CD14-positive monocyte (primary cell): ENCODE results near the gene TMEM132E. TPM values are rescaled to one million over a fixed set of nuclear protein-coding genes. Genes with fewer than 3 reads are reported as not detected.

ENCODE experiments used
- DNase-seq, 3 donors: peaks; one replicate each; pipeline ENCODE4 v3.0.0-alpha.2; 2011 to 2022
- H2AFZ ChIP-seq: 2 replicates; pipeline ENCODE4 v1.6.0; 2012; ENCODE audit warnings: mild to moderate bottlenecking, low read depth, low read length, inconsistent platforms; ENCODE audit not compliant: insufficient read depth, poor library complexity, severe bottlenecking
- H3K27ac ChIP-seq, 2 donors: 1 replicate in 1 of 2; 2 replicates in 1 of 2; pipeline ENCODE4 v1.5.1; 2012 to 2013; ENCODE audit warnings: low read length in 2 of 2, control low read depth in 1 of 2, inconsistent platforms in 1 of 2, low read depth in 1 of 2, mild to moderate bottlenecking in 1 of 2
- H3K27me3 ChIP-seq, 2 donors: one replicate each; pipeline versions ENCODE4 v1.6.0 to v1.6.1; 2011 to 2013; ENCODE audit warnings: low read length in 2 of 2; ENCODE audit not compliant: control insufficient read depth in 2 of 2, insufficient read depth in 2 of 2
- H3K36me3 ChIP-seq, 2 donors: replicated peaks in 1 of 2; 1 replicate in 1 of 2; 2 replicates in 1 of 2; pipeline versions ENCODE4 v1.5.1 to v1.6.1; 2012 to 2013; ENCODE audit warnings: low read length in 2 of 2, control low read depth in 1 of 2, inconsistent platforms in 1 of 2, mild to moderate bottlenecking in 1 of 2; ENCODE audit not compliant: insufficient read depth in 2 of 2, control insufficient read depth in 1 of 2
- H3K4me1 ChIP-seq, 2 donors: 1 replicate in 1 of 2; 2 replicates in 1 of 2; pipeline versions ENCODE4 v1.5.1 to v1.6.1; 2012 to 2013; ENCODE audit warnings: low read length in 2 of 2, control low read depth in 1 of 2, inconsistent platforms in 1 of 2, mild to moderate bottlenecking in 1 of 2, moderate library complexity in 1 of 2; ENCODE audit not compliant: insufficient read depth in 2 of 2, control insufficient read depth in 1 of 2
- H3K4me2 ChIP-seq: replicated peaks from 2 replicates; pipeline ENCODE3; 2012; ENCODE audit warnings: low read length, moderate library complexity, mild to moderate bottlenecking; ENCODE audit not compliant: poor library complexity, severe bottlenecking; ENCODE audit errors: extremely low read depth
- H3K4me3 ChIP-seq, 3 experiments: fragments of 200-600 bp in 1 of 3; sonication (generic) in 1 of 3; replicated peaks in 1 of 3; 1 replicate in 2 of 3; 2 replicates in 1 of 3; pipeline ENCODE4 v1.5.1; 2011 to 2013; ENCODE audit warnings: low read length in 3 of 3, mild to moderate bottlenecking in 3 of 3, control low read depth in 2 of 3, low read depth in 2 of 3, inconsistent platforms in 1 of 3, moderate library complexity in 1 of 3
- H3K79me2 ChIP-seq: 2 replicates; pipeline ENCODE4 v1.6.0; 2012; ENCODE audit warnings: mild to moderate bottlenecking, control low read depth, inconsistent platforms, low read length, moderate library complexity; ENCODE audit not compliant: insufficient read depth
- H3K9ac ChIP-seq: 2 replicates; pipeline ENCODE4 v1.6.0; 2017; ENCODE audit warnings: low read length, mild to moderate bottlenecking; ENCODE audit not compliant: insufficient read depth, poor library complexity, severe bottlenecking
- H3K9me3 ChIP-seq, 2 donors: replicated peaks in 1 of 2; 1 replicate in 1 of 2; 2 replicates in 1 of 2; pipeline versions ENCODE4 v1.5.1 to v1.6.1; 2012 to 2013; ENCODE audit warnings: low read length in 2 of 2, control low read depth in 1 of 2; ENCODE audit not compliant: control insufficient read depth in 1 of 2, insufficient read depth in 1 of 2
- H4K20me1 ChIP-seq: 2 replicates; pipeline ENCODE4 v1.6.0; 2012; ENCODE audit warnings: mild to moderate bottlenecking, low read length, control low read depth, moderate library complexity; ENCODE audit not compliant: insufficient read depth
- H3K27ac Mint-ChIP-seq, 7 donors: one replicate each; pipeline ENCODE4 v1.8.0; 2020; ENCODE audit warnings: mild to moderate bottlenecking in 7 of 7, mixed read lengths in 7 of 7, moderate library complexity in 6 of 7, inconsistent platforms in 2 of 7
- H3K27me3 Mint-ChIP-seq, 3 donors: one replicate each; pipeline ENCODE4 v1.8.0; 2021 to 2022; ENCODE audit warnings: low read depth in 3 of 3, mild to moderate bottlenecking in 3 of 3, mixed read lengths in 3 of 3, moderate library complexity in 3 of 3, inconsistent platforms in 1 of 3
- H3K36me3 Mint-ChIP-seq, 2 donors: one replicate each; pipeline ENCODE4 v1.8.0; 2020; ENCODE audit warnings: mixed read lengths in 2 of 2, inconsistent platforms in 1 of 2, mild to moderate bottlenecking in 1 of 2
- H3K4me1 Mint-ChIP-seq: one replicate; pipeline ENCODE4 v1.8.0; 2020; ENCODE audit warnings: mild to moderate bottlenecking, mixed read lengths
- H3K4me3 Mint-ChIP-seq, 2 donors: one replicate each; pipeline ENCODE4 v1.8.0; 2020; ENCODE audit warnings: mild to moderate bottlenecking in 2 of 2, mixed read lengths in 2 of 2, moderate library complexity in 1 of 2
- H3K9me3 Mint-ChIP-seq, 7 donors: one replicate each; pipeline ENCODE4 v1.8.0; 2020 to 2022; ENCODE audit warnings: mixed read lengths in 7 of 7, mild to moderate bottlenecking in 6 of 7, moderate library complexity in 6 of 7, inconsistent platforms in 2 of 7
- CTCF ChIP-seq: fragments of 200-600 bp; IDR thresholded peaks from one replicate; pipeline ENCODE4 v1.8.0; 2022; ENCODE audit warnings: antibody characterized with exemption, mild to moderate bottlenecking
- WGBS: methylation state at CpG from one replicate; pipeline ENCODE4 v1.1.5; 2013; ENCODE audit warnings: missing lambda C conversion rate; ENCODE audit not compliant: insufficient coverage; 5-methylcytosine and 5-hydroxymethylcytosine counted together
- intact Hi-C, 2 donors: fragments of 100-400 bp; cut with micrococcal nuclease; formaldehyde crosslinking; loops; one replicate each; pipeline versions ENCODE4 v1.15.0 to v1.15.1; 2023
- polyA plus RNA-seq, 3 donors: library from polyadenylated mRNA; depleted of rRNA in 1 of 3; unstranded in 2 of 3; stranded (reverse) in 1 of 3; fragments of 300-500 nt in 2 of 3; fragments of >200 nt in 1 of 3; fragmentation: Illumina TruSeq in 2 of 3; gene quantifications; 1 replicate in 2 of 3; 2 replicates in 1 of 3; pipeline ENCODE4 v1.2.3, GENCODE V29; 2012 to 2021

TMEM132E gene
- polyA plus RNA-seq, 3 donors: not detected

- H3K36me3 Mint-ChIP-seq: no peaks in the 10 kb centered on the region
- intact Hi-C loops: no loop called here
- Histone ChIP-seq H3K4me2 (no peak overlapping the region), H4K20me1 (no peaks in the 10 kb centered on the region), H2AFZ (no peak overlapping the region), H3K27ac (no peak overlapping the region), H3K4me3 (no peak overlapping the region), H3K79me2 (no peaks in the 10 kb centered on the region), H3K9me3 (no peaks in the 10 kb centered on the region), H3K27me3 (peaks cover 0 to 3% of the 10 kb centered on the region in 2 donors), H3K4me1 (no peaks in the 10 kb centered on the region), H3K36me3 (no peaks in the 10 kb centered on the region), H3K9ac (no peak overlapping the region)
- no peak overlapping the region for H3K4me3 Mint-ChIP-seq
- DNase-seq: no peak
- peaks cover 12 to 20% (median 18%) of the 10 kb centered on the region in 3 donors for H3K27me3 Mint-ChIP-seq
- WGBS: 60% methylated on average over 12 of the region's 22 CpGs
- no peaks in the 10 kb centered on the region for H3K9me3 Mint-ChIP-seq
- H3K4me1 Mint-ChIP-seq: no peaks in the 10 kb centered on the region
- TF ChIP-seq CTCF: no peak
- H3K27ac Mint-ChIP-seq: no peak overlapping the region
Measured at GRCh38 chr17:34665819-34666763, 86.7 kb downstream of the TMEM132E start.

GRCh38 chr17:34667656-34668055, 88.3 kb downstream of the TMEM132E start:
- intact Hi-C loops: no loop called here
- Histone ChIP-seq H3K79me2 (no peaks in the 10 kb centered on the region), H2AFZ (no peak overlapping the region), H3K4me3 (no peak overlapping the region), H3K9ac (no peak overlapping the region), H4K20me1 (no peaks in the 10 kb centered on the region), H3K4me2 (no peak overlapping the region), H3K9me3 (no peaks in the 10 kb centered on the region), H3K36me3 (no peaks in the 10 kb centered on the region), H3K27ac (no peak overlapping the region), H3K4me1 (no peaks in the 10 kb centered on the region), H3K27me3 (peaks cover 0 to 3% of the 10 kb centered on the region in 2 donors)
- no peak for DNase-seq
- TF ChIP-seq CTCF: no peak
- Mint-ChIP-seq H3K27me3 (peaks cover 12 to 23% (median 17%) of the 10 kb centered on the region in 3 donors), H3K4me1 (peaks cover 4% of the 10 kb centered on the region), H3K27ac (no peak overlapping the region), H3K4me3 (no peak overlapping the region), H3K9me3 (no peaks in the 10 kb centered on the region), H3K36me3 (no peaks in the 10 kb centered on the region)
- WGBS: 100% methylated on average over 1 of the region's 2 CpGs
